ENCODE data around the gene FAM13C. TPM values are rescaled to one million over a fixed set of nuclear protein-coding genes. Genes with fewer than 3 reads are reported as not detected.

The FAM13C gene
- total and polyA plus RNA-seq, 2 of the 4 experiments (the other 2 are of a cell fraction), result 1.6 to 2.9 TPM

DNA sequence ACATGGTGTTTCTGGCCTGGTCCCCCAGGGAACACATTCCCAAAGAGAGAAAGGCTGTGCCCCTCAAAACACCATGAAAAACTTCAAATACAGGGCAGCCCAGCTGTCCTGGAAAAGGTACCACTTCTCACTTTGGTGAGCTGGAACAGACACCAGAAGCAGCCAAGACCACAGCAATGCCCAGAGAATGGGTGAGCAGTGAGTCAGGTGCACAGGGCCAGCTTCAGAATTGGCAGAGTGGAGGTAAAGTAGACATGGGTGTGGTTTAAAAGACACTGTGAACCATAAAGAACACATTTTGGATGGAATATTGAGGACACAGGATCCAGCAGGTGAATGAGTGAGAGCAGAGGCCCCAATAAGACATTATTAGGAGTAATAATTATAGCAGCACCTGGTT, 51.3 kb downstream of the FAM13C start:
- no peak for ATAC-seq (ENCODE audit: low read depth)
- ChIA-PET POLR2A (ENCODE audit: unreplicated experiment) (no interaction called here), CTCF (no interaction called here)
- Histone ChIP-seq H2AK5ac (ENCODE audit: low read depth, low read length) (no peak overlapping the region), H3K4me2 (ENCODE audit: low read depth, low read length) (no peak overlapping the region), H3K4me1 (ENCODE audit: control insufficient read depth, insufficient read depth, low read length) (no peaks in the 10 kb centered on the region), H4K8ac (ENCODE audit: low read depth in 2 of 2, low read length in 2 of 2) (no peak overlapping the region), H3K4me3 (ENCODE audit: insufficient read depth, low read depth, low read length) (no peak overlapping the region), H3K14ac (replicated peaks; ENCODE audit: low read depth, low read length) (no peak overlapping the region), H3K9me3 (ENCODE audit: control insufficient read depth, insufficient read depth, low read length) (no peaks in the 10 kb centered on the region), H2AK9ac (replicated peaks; ENCODE audit: low read depth, low read length, poor library complexity) (no peak overlapping the region), H2BK5ac (ENCODE audit: low read depth, low read length, poor library complexity, severe bottlenecking) (no peak overlapping the region), H2BK20ac (ENCODE audit: low read depth, low read length) (no peak overlapping the region), H3K27me3 (ENCODE audit: control insufficient read depth, insufficient read depth, low read length) (0 out of 2 replicates have a peak, but pooled peaks cover 1% of the 10 kb centered on the region), H3K9me1 (ENCODE audit: insufficient read depth, low read length) (no peaks in the 10 kb centered on the region), H3K36me3 (ENCODE audit: control insufficient read depth, insufficient read depth, low read length) (no peaks in the 10 kb centered on the region), H3K23ac (ENCODE audit: low read depth, low read length) (no peak overlapping the region), H3K4ac (ENCODE audit: low read depth, low read length) (no peak overlapping the region), H3K9ac (ENCODE audit: low read depth, low read length) (no peak overlapping the region), H2AFZ (replicated peaks; ENCODE audit: low read length, poor library complexity) (no peak overlapping the region), H3K18ac (ENCODE audit: low read depth, low read length) (no peak overlapping the region), H3K56ac (ENCODE audit: extremely low read depth, insufficient read depth, low read length) (no peak overlapping the region), H4K5ac (ENCODE audit: low read depth, low read length) (no peak overlapping the region), H4K91ac (ENCODE audit: insufficient read depth, low read depth, low read length) (no peak overlapping the region), H2BK15ac (ENCODE audit: low read depth, low read length) (no peak overlapping the region), H3K27ac (ENCODE audit: insufficient read depth, low read length) (no peak overlapping the region), H3K79me1 (ENCODE audit: low read depth in 1 of 2, low read length in 2 of 2) (no peaks in the 10 kb centered on the region), H4K20me1 (ENCODE audit: insufficient read depth, low read length) (no peaks in the 10 kb centered on the region), H2BK120ac (ENCODE audit: low read depth, low read length) (no peak overlapping the region)
- intact Hi-C loops (cut with micrococcal nuclease) (no loop called here), dilution Hi-C loops (cut with HindIII; ENCODE audit: low sequenced_read_pairs, unreplicated experiment) (no loop called here), in situ Hi-C loops (cut with MboI; ENCODE audit: low sequenced_read_pairs) (no loop called here)
- BruUV-seq (replicated peaks), result no TSS peak
- no peak for DNase-seq
- no peak for TF ChIP-seq CEBPB (IDR thresholded peaks at IDR 0.05; ENCODE audit: low read depth, low read length)
- no peak for TF ChIP-seq RAD21 (IDR thresholded peaks at IDR 0.05; ENCODE audit: low read length)
- TF ChIP-seq BHLHE40 (IDR thresholded peaks at IDR 0.05; ENCODE audit: low read depth, low read length), result no peak
- no peak for TF ChIP-seq POLR2A (IDR thresholded peaks at IDR 0.05; ENCODE audit: low read depth, low read length)
- no peak for TF ChIP-seq RFX5 (IDR thresholded peaks at IDR 0.05; ENCODE audit: low read depth, low read length)
- TF ChIP-seq MAZ (IDR thresholded peaks at IDR 0.05; ENCODE audit: borderline replicate concordance, low read depth, low read length), result no peak
- TF ChIP-seq, protein P1, sequence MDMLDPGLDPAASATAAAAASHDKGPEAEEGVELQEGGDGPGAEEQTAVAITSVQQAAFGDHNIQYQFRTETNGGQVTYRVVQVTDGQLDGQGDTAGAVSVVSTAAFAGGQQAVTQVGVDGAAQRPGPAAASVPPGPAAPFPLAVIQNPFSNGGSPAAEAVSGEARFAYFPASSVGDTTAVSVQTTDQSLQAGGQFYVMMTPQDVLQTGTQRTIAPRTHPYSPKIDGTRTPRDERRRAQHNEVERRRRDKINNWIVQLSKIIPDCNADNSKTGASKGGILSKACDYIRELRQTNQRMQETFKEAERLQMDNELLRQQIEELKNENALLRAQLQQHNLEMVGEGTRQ (IDR thresholded peaks at IDR 0.05; ENCODE audit: low read depth, low read length), result no peak
- TF ChIP-seq FOS (IDR thresholded peaks at IDR 0.05; ENCODE audit: low read depth, low read length), result no peak
- no peak for TF ChIP-seq MAFK (IDR thresholded peaks at IDR 0.05; ENCODE audit: low read depth, low read length)
- TF ChIP-seq, protein P2, sequence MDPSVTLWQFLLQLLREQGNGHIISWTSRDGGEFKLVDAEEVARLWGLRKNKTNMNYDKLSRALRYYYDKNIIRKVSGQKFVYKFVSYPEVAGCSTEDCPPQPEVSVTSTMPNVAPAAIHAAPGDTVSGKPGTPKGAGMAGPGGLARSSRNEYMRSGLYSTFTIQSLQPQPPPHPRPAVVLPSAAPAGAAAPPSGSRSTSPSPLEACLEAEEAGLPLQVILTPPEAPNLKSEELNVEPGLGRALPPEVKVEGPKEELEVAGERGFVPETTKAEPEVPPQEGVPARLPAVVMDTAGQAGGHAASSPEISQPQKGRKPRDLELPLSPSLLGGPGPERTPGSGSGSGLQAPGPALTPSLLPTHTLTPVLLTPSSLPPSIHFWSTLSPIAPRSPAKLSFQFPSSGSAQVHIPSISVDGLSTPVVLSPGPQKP (IDR thresholded peaks at IDR 0.05; ENCODE audit: borderline replicate concordance, low read depth, low read length), result no peak
- TF ChIP-seq RCOR1 (IDR thresholded peaks at IDR 0.05; ENCODE audit: insufficient replicate concordance, low read length), result no peak
- no peak for TF ChIP-seq MXI1 (IDR thresholded peaks at IDR 0.05; ENCODE audit: borderline replicate concordance, low read depth, low read length)
- no peak for TF ChIP-seq CHD1 (IDR thresholded peaks at IDR 0.05; ENCODE audit: low read depth, low read length)
- no peak for TF ChIP-seq NFE2L2 (IDR thresholded peaks at IDR 0.05; ENCODE audit: low read depth, low read length)
